HFF-Myc (cell line): ENCODE results near the gene KCNT2.
A peak's percentile ranks its signal among the peaks of the same experiment; 100 is the strongest.

Experiments used
- DNase-seq: peaks from one replicate; pipeline ENCODE4 v3.0.0-alpha.2; 2011; ENCODE audit warnings: low read depth; ENCODE audit errors: extremely low read depth
- H3K4me3 ChIP-seq: replicated peaks from 2 replicates; pipeline ENCODE4 v1.5.1; 2011; ENCODE audit warnings: low read depth, mild to moderate bottlenecking, control low read depth, low read length
- TF ChIP-seq, protein P1 (sequence below): IDR thresholded peaks from 2 replicates; pipeline ENCODE4 v1.5.1; 2012; ENCODE audit warnings: mild to moderate bottlenecking, low read depth, low read length, control low read depth; ENCODE audit errors: missing control alignments

Gene KCNT2

DNA sequence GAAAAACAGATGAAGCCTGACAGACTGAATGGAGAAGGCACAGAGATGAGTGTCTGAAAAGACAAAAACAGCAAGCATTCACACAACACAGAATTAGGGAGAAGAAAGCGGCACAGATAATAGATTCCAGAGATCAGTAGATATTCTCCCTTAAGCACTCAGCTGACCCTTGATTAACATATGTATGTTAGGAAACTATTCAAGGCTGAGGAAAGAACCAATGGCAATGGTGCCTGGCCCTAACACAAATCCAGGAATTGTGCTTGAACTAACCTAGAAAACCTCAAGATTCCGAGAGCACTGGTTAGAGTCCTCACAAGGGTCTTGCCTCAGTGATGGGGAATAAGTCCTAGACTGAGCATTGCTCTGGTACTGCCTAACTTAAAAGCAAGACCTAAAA is 30.9 kb downstream of the KCNT2 start:
- H3K4me3 ChIP-seq: no peak overlapping the region
- TF ChIP-seq, protein P1, sequence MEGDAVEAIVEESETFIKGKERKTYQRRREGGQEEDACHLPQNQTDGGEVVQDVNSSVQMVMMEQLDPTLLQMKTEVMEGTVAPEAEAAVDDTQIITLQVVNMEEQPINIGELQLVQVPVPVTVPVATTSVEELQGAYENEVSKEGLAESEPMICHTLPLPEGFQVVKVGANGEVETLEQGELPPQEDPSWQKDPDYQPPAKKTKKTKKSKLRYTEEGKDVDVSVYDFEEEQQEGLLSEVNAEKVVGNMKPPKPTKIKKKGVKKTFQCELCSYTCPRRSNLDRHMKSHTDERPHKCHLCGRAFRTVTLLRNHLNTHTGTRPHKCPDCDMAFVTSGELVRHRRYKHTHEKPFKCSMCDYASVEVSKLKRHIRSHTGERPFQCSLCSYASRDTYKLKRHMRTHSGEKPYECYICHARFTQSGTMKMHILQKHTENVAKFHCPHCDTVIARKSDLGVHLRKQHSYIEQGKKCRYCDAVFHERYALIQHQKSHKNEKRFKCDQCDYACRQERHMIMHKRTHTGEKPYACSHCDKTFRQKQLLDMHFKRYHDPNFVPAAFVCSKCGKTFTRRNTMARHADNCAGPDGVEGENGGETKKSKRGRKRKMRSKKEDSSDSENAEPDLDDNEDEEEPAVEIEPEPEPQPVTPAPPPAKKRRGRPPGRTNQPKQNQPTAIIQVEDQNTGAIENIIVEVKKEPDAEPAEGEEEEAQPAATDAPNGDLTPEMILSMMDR: no peak
- no peak for DNase-seq

DNA sequence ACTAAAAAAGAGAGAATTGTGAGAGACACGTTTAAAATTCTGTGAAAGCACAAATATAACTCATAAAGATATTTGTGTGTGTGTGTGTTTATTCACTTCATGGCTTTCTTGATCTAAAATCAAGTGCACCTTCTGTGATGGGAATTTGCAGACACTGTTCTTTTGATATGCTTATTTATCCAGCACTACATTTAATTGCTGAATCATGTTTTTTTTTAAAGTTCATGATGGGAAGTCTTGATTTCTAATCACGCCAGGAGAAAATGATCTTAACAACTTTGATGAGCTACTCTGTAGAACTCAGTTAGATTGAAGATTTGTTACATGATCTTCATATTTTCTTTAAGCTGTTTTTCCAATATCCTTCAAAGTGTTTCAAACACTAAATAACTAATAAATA is 35.0 kb downstream of the KCNT2 start:
- TF ChIP-seq, protein P1: no peak
- no peak for DNase-seq
- H3K4me3 ChIP-seq: no peak overlapping the region

DNA sequence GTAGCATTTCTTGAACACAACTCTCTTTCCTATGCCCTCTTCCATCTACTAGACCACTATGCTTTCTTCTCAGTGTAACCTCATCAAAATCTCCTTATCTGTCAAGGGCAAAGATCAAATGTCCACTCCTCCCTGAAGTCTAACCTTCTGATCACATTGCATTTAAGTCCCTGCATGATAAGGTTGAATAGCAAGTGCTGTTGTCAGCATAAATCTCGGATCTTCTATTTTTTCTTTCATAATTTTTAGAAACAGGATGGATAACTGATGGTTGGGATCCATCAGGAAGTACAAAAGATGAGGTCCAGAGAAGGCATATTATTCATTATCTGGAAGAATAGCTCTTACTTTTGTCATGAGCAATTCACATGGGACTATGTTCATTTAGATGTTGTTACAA is 41.0 kb downstream of the KCNT2 start:
- TF ChIP-seq, protein P1: no peak
- H3K4me3 ChIP-seq: no peak overlapping the region
- no peak for DNase-seq

DNA sequence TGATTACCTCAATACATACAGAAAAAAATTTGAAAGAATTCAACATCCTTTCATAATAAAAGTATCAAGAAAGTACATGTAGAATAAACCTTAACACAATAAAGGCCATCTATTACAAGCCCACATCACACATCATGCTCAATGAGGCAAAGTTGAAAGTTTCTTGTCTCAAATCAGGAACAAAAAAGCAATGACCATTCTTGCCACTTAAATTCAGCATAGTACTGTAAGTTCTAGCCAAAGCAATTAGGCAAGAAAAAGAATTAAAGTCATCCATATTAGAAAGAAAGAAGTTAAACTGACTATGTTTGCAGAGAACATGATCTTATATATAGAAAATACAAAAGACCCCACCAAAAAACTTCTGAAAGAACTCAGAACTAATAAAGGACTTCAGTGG is 44.5 kb downstream of the KCNT2 start:
- no peak for DNase-seq

DNA sequence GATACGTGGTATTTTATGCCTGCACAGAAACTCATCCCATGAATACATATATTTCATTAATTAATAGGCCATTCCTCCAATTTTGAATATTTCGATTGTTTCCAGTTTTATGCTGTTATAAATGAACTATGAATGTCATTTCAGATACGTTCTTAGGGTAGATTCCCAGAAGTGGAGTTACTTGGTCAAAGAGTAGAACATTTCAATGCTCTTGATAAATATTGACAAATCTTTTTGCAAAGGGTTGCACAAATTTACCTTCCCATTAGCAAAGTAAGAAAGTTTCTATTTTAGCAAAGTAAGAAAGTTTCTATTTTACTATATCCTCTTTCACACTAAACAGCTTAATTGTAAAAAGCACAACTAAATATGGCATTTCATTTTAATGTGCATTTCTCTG is 48.9 kb downstream of the KCNT2 start:
- TF ChIP-seq, protein P1: no peak
- H3K4me3 ChIP-seq: no peak overlapping the region
- no peak for DNase-seq

More for the DNA sequence above, 44.5 kb downstream of the KCNT2 start:
- H3K4me3 ChIP-seq: no peak overlapping the region
- TF ChIP-seq, protein P1: no peak

DNA sequence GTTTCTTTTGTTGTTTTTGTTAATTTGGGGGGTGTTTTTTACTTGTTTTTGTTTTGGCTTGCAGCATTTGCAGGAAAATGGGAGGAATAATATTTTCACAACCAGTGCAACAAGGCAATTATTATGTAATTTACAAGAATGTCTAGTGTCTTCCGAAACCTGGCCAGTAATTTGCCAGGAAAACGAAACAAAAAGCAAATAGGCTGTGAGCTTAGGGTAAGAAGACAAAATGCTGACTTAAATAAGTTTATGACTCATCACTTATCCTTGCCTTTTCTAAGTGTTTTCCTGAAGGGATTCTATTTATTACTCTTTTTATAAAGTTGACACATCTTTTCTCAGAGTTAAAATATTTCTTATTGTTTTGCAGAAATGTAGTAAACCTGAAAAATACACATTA is 49.8 kb downstream of the KCNT2 start:
- TF ChIP-seq, protein P1: no peak
- peak; percentile 24 for DNase-seq
- H3K4me3 ChIP-seq: peak overlapping the region; percentile 17; the same call in 1 of the 2 replicates

DNA sequence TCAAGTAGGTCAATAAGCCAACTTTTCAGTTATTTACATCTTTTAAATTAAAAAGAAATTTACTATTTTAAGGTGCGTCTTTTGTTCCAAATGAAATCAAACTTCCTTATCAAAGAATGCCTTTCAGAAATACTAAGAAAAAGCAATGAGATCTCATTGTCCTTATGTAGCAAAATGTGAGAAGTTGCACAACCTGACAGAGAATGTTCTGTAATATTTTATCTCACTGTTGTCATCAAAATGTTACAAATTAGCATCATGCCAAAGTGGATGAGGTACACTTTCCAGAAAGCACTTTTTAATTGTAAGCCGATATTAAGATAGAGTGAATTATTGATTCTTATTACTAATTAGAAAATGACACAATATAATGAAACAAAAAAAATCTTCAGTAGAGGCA is 50.4 kb downstream of the KCNT2 start:
- TF ChIP-seq, protein P1: no peak
- DNase-seq: no peak
- H3K4me3 ChIP-seq: no peak overlapping the region
